H1 (cell line): ENCODE data around the gene NELFB. TPM values are rescaled to one million over a fixed set of nuclear protein-coding genes. Genes with fewer than 3 reads are reported as not detected.
A peak's percentile ranks its signal among the peaks of the same experiment; 100 is the strongest.

Experiments
- CTCF ChIA-PET: fragments of 300-600 bp; sonication (Branson Sonifier 250); formaldehyde crosslinking; loops from one replicate; lab custom pipeline; 2021; ENCODE audit not compliant: partially characterized antibody; lab: Charles Lee
- POLR2A ChIA-PET: fragments of 300-600 bp; sonication (Branson Sonifier 250); formaldehyde crosslinking; loops from one replicate; lab custom pipeline; 2021; ENCODE audit warnings: inconsistent platforms; ENCODE audit not compliant: partially characterized antibody; lab: Charles Lee
- DNase-seq, 2 experiments: peaks; one replicate each; pipeline versions ENCODE4 v3.0.0 to v3.0.0-alpha.2; 2010 to 2022; ENCODE audit warnings: low spot score in 2 of 2, low read depth in 1 of 2, mixed read lengths in 1 of 2
- FAIRE-seq: peaks from 2 replicates; lab custom pipeline; 2011; peaks lifted over from hg19 to GRCh38; lab: Jason Lieb, UNC
- H2AFZ ChIP-seq: 2 replicates; pipeline ENCODE4 v1.8.1; 2012; ENCODE audit warnings: low read length, inconsistent platforms
- H2AK5ac ChIP-seq: 2 replicates; pipeline ENCODE4 v1.6.1; 2013; ENCODE audit warnings: low read depth, low read length
- H2BK120ac ChIP-seq: replicated peaks from 2 replicates; pipeline ENCODE3; 2013; ENCODE audit warnings: low read depth, low read length, inconsistent platforms
- H2BK12ac ChIP-seq: 2 replicates; pipeline ENCODE4 v1.6.1; 2013; ENCODE audit warnings: low read depth, low read length
- H2BK15ac ChIP-seq: 2 replicates; pipeline ENCODE4 v1.6.1; 2013; ENCODE audit warnings: low read length
- H2BK20ac ChIP-seq: 2 replicates; pipeline ENCODE4 v1.6.1; 2013; ENCODE audit warnings: low read length
- H2BK5ac ChIP-seq: 2 replicates; pipeline ENCODE4 v1.6.1; 2013; ENCODE audit warnings: low read depth, low read length
- H3K14ac ChIP-seq: 2 replicates; pipeline ENCODE4 v1.6.1; 2013; ENCODE audit warnings: inconsistent platforms; ENCODE audit not compliant: insufficient read length
- H3K18ac ChIP-seq: 2 replicates; pipeline ENCODE4 v1.6.1; 2013; ENCODE audit warnings: low read length; ENCODE audit errors: extremely low read depth
- H3K23ac ChIP-seq: 2 replicates; pipeline ENCODE4 v1.6.1; 2013; ENCODE audit warnings: inconsistent platforms; ENCODE audit not compliant: insufficient read length
- H3K23me2 ChIP-seq: 2 replicates; pipeline ENCODE4 v1.6.1; 2013; ENCODE audit warnings: low read depth, low read length
- H3K27ac ChIP-seq: 2 replicates; pipeline ENCODE4 v1.6.1; 2011; ENCODE audit warnings: low read depth, low read length, inconsistent platforms
- H3K27me3 ChIP-seq, 4 experiments: replicated peaks in 1 of 4; 1 replicate in 1 of 4; 2 replicates in 3 of 4; pipeline versions ENCODE4 v1.6.1 to v1.8.1; 2011 to 2013; ENCODE audit warnings: low read length in 3 of 4, mild to moderate bottlenecking in 3 of 4, inconsistent platforms in 2 of 4, mixed read lengths in 2 of 4, moderate library complexity in 1 of 4; ENCODE audit not compliant: control insufficient read depth in 3 of 4, insufficient read depth in 3 of 4; ENCODE audit errors: extremely low read depth in 1 of 4
- H3K36me3 ChIP-seq, 4 experiments: 2 replicates each; pipeline versions ENCODE4 v1.6.1 to v1.8.1; 2011 to 2013; ENCODE audit warnings: mild to moderate bottlenecking in 4 of 4, low read length in 3 of 4, moderate library complexity in 2 of 4, control low read depth in 1 of 4, inconsistent platforms in 1 of 4; ENCODE audit not compliant: insufficient read depth in 4 of 4, control insufficient read depth in 2 of 4
- H3K4ac ChIP-seq: replicated peaks from 2 replicates; pipeline ENCODE3; 2013; ENCODE audit warnings: low read length, low read depth, mixed read lengths, inconsistent platforms; ENCODE audit not compliant: insufficient read length
- H3K4me1 ChIP-seq, 4 experiments: replicated peaks in 1 of 4; 1 replicate in 1 of 4; 2 replicates in 3 of 4; pipeline versions ENCODE4 v1.6.1 to v1.8.1; 2011 to 2013; ENCODE audit warnings: low read length in 3 of 4, inconsistent platforms in 2 of 4, mixed read lengths in 1 of 4; ENCODE audit not compliant: insufficient read depth in 4 of 4, control insufficient read depth in 3 of 4
- H3K4me2 ChIP-seq, 2 experiments: 2 replicates each; pipeline versions ENCODE4 v1.6.1 to v1.8.1; 2011 to 2013; ENCODE audit warnings: low read depth in 2 of 2, low read length in 2 of 2, control low read depth in 1 of 2, inconsistent platforms in 1 of 2, mild to moderate bottlenecking in 1 of 2; ENCODE audit not compliant: insufficient read depth in 1 of 2
- H3K4me3 ChIP-seq, 4 experiments: fragments of 200-600, 300-600 bp in 1 of 4; sonication (generic), shearing (Covaris generic), sonication (Bioruptor Twin) in 1 of 4; 2 replicates each; pipeline versions ENCODE4 v1.5.1 to v1.8.1; 2011 to 2016; ENCODE audit warnings: low read length in 4 of 4, low read depth in 3 of 4, control low read depth in 2 of 4, inconsistent platforms in 2 of 4, mild to moderate bottlenecking in 2 of 4, mixed read lengths in 1 of 4, moderate library complexity in 1 of 4; ENCODE audit not compliant: insufficient read depth in 2 of 4; ENCODE audit errors: extremely low read depth in 1 of 4
- H3K56ac ChIP-seq: replicated peaks from 2 replicates; pipeline ENCODE3; 2013; ENCODE audit warnings: low read depth, mild to moderate bottlenecking, mixed read lengths, low read length, inconsistent platforms; ENCODE audit not compliant: insufficient read length
- H3K79me1 ChIP-seq: 2 replicates; pipeline ENCODE4 v1.6.1; 2013; ENCODE audit warnings: low read depth, low read length, control low read depth
- H3K79me2 ChIP-seq, 2 experiments: 2 replicates each; pipeline versions ENCODE4 v1.6.1 to v1.8.1; 2012 to 2013; ENCODE audit warnings: low read length in 2 of 2, mild to moderate bottlenecking in 2 of 2, inconsistent platforms in 1 of 2; ENCODE audit not compliant: insufficient read depth in 2 of 2, control insufficient read depth in 1 of 2
- H3K9ac ChIP-seq, 4 experiments: replicated peaks in 1 of 4; 1 replicate in 1 of 4; 2 replicates in 3 of 4; pipeline versions ENCODE4 v1.6.1 to v1.8.1; 2011 to 2013; ENCODE audit warnings: low read depth in 3 of 4, low read length in 3 of 4, control low read depth in 2 of 4, mild to moderate bottlenecking in 2 of 4, moderate library complexity in 2 of 4, inconsistent platforms in 1 of 4; ENCODE audit errors: extremely low read depth in 1 of 4
- H3K9me3 ChIP-seq, 2 experiments: 2 replicates each; pipeline versions ENCODE4 v1.6.1 to v1.8.1; 2012 to 2013; ENCODE audit warnings: mild to moderate bottlenecking in 2 of 2, moderate library complexity in 2 of 2, control low read depth in 1 of 2, inconsistent platforms in 1 of 2, low read depth in 1 of 2, low read length in 1 of 2, mixed read lengths in 1 of 2; ENCODE audit not compliant: insufficient read depth in 2 of 2
- H4K20me1 ChIP-seq, 2 experiments: replicated peaks in 1 of 2; 2 replicates each; pipeline versions ENCODE3 to v1.8.1; 2011 to 2013; ENCODE audit warnings: inconsistent platforms in 2 of 2, low read length in 2 of 2, mild to moderate bottlenecking in 1 of 2; ENCODE audit not compliant: insufficient read depth in 2 of 2, control insufficient read depth in 1 of 2
- H4K5ac ChIP-seq: 2 replicates; pipeline ENCODE4 v1.6.1; 2013; ENCODE audit warnings: low read length, low read depth, mixed read lengths, inconsistent platforms; ENCODE audit not compliant: insufficient read length
- H4K8ac ChIP-seq: 2 replicates; pipeline ENCODE4 v1.8.0; 2013; ENCODE audit warnings: mild to moderate bottlenecking, moderate library complexity, low read length, inconsistent platforms; ENCODE audit not compliant: insufficient read depth; ENCODE audit errors: extremely low read depth
- H4K91ac ChIP-seq: replicated peaks from 2 replicates; pipeline ENCODE3; 2013; ENCODE audit warnings: low read length, mixed read lengths, inconsistent platforms; ENCODE audit not compliant: insufficient read length
- BCL11A ChIP-seq, 2 experiments: IDR thresholded peaks; one replicate each; pipeline ENCODE4 v1.6.1; 2011; ENCODE audit warnings: low read depth in 2 of 2, low read length in 2 of 2, mild to moderate bottlenecking in 2 of 2
- CBX5 ChIP-seq: fragments of 300-800, 300-1000 bp; sonication (generic); IDR thresholded peaks from 2 replicates; pipeline ENCODE4 v1.7.1; 2016; ENCODE audit warnings: antibody characterized with exemption, low read length, low read depth
- EGR1 ChIP-seq: IDR thresholded peaks from 2 replicates; pipeline ENCODE4 v1.6.1; 2011; ENCODE audit warnings: low read depth, low read length, borderline replicate concordance
- EZH2 ChIP-seq: fragments of 200-600 bp; sonication (generic); IDR thresholded peaks from 2 replicates; pipeline ENCODE4 v1.7.1; 2012; ENCODE audit warnings: low read depth, mild to moderate bottlenecking, moderate library complexity, low read length, inconsistent platforms; ENCODE audit not compliant: severe bottlenecking
- HDAC6 ChIP-seq: IDR thresholded peaks from one replicate; pipeline ENCODE4 v1.7.1; 2012; ENCODE audit warnings: low read depth, mild to moderate bottlenecking, inconsistent platforms, low read length, moderate library complexity
- KDM1A ChIP-seq: fragments of 200-600, 300-600 bp; sonication (generic); IDR thresholded peaks from 2 replicates; pipeline ENCODE4 v1.7.1; 2016; ENCODE audit warnings: mild to moderate bottlenecking, low read length, borderline replicate concordance
- RAD21 ChIP-seq, 2 experiments: IDR thresholded peaks in 1 of 2; conservative IDR thresholded peaks in 1 of 2; 2 replicates each; pipeline ENCODE4 v1.6.1; 2011; ENCODE audit warnings: low read depth in 2 of 2, low read length in 2 of 2, improper control_type of control experiment in 1 of 2, inconsistent platforms in 1 of 2, mild to moderate bottlenecking in 1 of 2, moderate library complexity in 1 of 2
- TCF12 ChIP-seq: IDR thresholded peaks from 2 replicates; pipeline ENCODE4 v1.6.1; 2011; ENCODE audit warnings: low read depth, mild to moderate bottlenecking, low read length
- WGBS, 2 experiments: shearing (Covaris generic) in 1 of 2; methylation state at CpG; one replicate each; pipeline versions ENCODE4 v1.1.6 to v1.1.7; 2013 to 2015; ENCODE audit warnings: low lambda C conversion rate in 2 of 2, mixed read lengths in 2 of 2, inconsistent platforms in 1 of 2, low coverage in 1 of 2, missing lambda C conversion rate in 1 of 2; ENCODE audit not compliant: insufficient replicate concordance in 2 of 2, insufficient coverage in 1 of 2, insufficient read length in 1 of 2; ENCODE audit errors: extremely low coverage in 1 of 2, missing lambda C conversion rate in 1 of 2; 5-methylcytosine and 5-hydroxymethylcytosine counted together
- polyA plus RNA-seq, 7 experiments: library from polyadenylated mRNA; depleted of rRNA in 3 of 7; stranded (reverse) in 5 of 7; unstranded in 2 of 7; fragments of >200 nt in 5 of 7; fragments of 200-250 nt in 2 of 7; gene quantifications; 1 replicate in 5 of 7; 2 replicates in 1 of 7; 4 replicates in 1 of 7; pipeline versions ENCODE4 v1.2.1 to v1.2.3, GENCODE V29; 2011 to 2013; ENCODE audit warnings: missing spikeins in 2 of 7, mixed read lengths in 2 of 7
- total RNA-seq: library from RNA; stranded (reverse); fragmentation: NEBNext Ultra II Directional; extraction: Animal tissue kit (Norgen Biotek cat#: 25700); gene quantifications from 2 replicates; pipeline ENCODE4 v1.2.1, GENCODE V29; 2021
- TF ChIP-seq, protein P1 (sequence below): IDR thresholded peaks from 2 replicates; pipeline ENCODE4 v1.6.1; 2012; ENCODE audit warnings: low read length, inconsistent platforms

Gene NELFB
- total and polyA plus RNA-seq, 2 of the 8 experiments (the other 6 are each of a cell fraction or from before 2014, with no cell fraction given): 57.6 to 78.0 TPM

DNA sequence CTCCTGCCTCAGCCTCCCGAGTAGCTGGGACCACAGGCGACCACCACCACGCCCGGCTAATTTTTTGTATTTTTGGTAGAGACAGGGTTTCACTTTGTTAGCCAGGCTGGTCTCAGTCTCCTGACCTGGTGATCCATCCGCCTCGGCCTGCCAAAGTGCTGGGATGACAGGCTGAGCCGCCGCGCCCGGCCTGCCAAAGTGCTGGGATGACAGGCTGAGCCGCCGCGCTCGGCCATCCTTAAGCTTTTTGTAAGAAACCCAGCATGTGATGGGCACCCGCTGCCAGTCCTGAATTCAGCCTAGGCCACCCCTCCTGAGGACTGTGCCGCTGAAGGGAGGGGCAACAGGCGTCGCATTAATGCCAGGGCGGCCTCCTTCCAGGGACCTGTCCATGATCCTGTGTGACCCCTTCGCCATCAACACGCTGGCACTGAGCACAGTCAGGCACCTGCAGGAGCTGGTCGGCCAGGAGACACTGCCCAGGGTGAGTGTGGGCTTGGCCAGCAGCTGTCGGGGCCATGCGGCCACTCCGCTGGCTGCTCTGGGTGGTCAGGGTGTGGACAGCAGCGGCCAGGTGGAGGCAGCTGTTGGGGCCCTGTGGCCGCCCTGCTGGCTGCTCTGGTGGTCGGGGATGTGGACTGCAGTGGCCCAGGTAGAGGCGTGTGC lies 10.5 kb downstream of the NELFB start:
- Histone ChIP-seq H2BK120ac (no peak overlapping the region), H3K18ac (no peak overlapping the region), H3K4me1 (no peaks in the 10 kb centered on the region), H3K14ac (no peak overlapping the region), H4K5ac (no peak overlapping the region), H2AFZ (no peak overlapping the region), H3K4me3 (no peak overlapping the region), H2BK15ac (no peak overlapping the region), H3K9ac (no peak overlapping the region), H3K27me3 (no peaks in the 10 kb centered on the region), H4K8ac (peak overlapping the region; percentile 25; the same call in 1 of the 2 replicates), H3K79me2 (no peaks in the 10 kb centered on the region), H3K27ac (no peak overlapping the region), H2BK20ac (0 out of 2 replicates have a peak overlapping the region, but pooled peaks have one; percentile 32), H3K23ac (no peak overlapping the region), H4K91ac (no peak overlapping the region), H3K36me3 (peaks cover 6 to 37% (median 20%) of the 10 kb centered on the region in 4 experiments), H3K4ac (no peak overlapping the region), H2BK12ac (no peak overlapping the region), H3K23me2 (no peaks in the 10 kb centered on the region), H3K4me2 (no peak overlapping the region), H2AK5ac (no peak overlapping the region), H3K56ac (no peak overlapping the region), H4K20me1 (peaks cover 0 to 10% of the 10 kb centered on the region in 2 experiments), H3K9me3 (no peaks in the 10 kb centered on the region), H2BK5ac (no peak overlapping the region), H3K79me1 (no peaks in the 10 kb centered on the region)
- POLR2A ChIA-PET: interaction anchor here (1.2 to 69.9 kb wide), 3 partner anchors 9 to 136 kb away, joined by 3 to 1462 read pairs (median 1462); partner anchors contain the start of genes CYSRT1, NDOR1, NELFB and RNF208
- FAIRE-seq (no peak), DNase-seq (no peak)
- CTCF ChIA-PET: interaction anchor here (1.7 to 2.6 kb wide), 4 partner anchors 8 to 29 kb away, joined by 4 to 11 read pairs (median 6); no protein-coding TSS in a partner anchor
- 91% methylated on average over 25 of the region's 29 CpGs; no CpG with 5 or more reads in 1 of the 2 experiments for WGBS, 2 experiments
- TF ChIP-seq CBX5: no peak
- TF ChIP-seq EZH2: no peak
- no peak for TF ChIP-seq KDM1A
- TF ChIP-seq RAD21 (IDR thresholded peaks at IDR 0.05 in 1 of 2, conservative IDR thresholded peaks at IDR 0.05 in 1 of 2; ENCODE audit: low read depth in 2 of 2, low read length in 2 of 2): no peak
- TF ChIP-seq TCF12: no peak
- TF ChIP-seq, protein P1, sequence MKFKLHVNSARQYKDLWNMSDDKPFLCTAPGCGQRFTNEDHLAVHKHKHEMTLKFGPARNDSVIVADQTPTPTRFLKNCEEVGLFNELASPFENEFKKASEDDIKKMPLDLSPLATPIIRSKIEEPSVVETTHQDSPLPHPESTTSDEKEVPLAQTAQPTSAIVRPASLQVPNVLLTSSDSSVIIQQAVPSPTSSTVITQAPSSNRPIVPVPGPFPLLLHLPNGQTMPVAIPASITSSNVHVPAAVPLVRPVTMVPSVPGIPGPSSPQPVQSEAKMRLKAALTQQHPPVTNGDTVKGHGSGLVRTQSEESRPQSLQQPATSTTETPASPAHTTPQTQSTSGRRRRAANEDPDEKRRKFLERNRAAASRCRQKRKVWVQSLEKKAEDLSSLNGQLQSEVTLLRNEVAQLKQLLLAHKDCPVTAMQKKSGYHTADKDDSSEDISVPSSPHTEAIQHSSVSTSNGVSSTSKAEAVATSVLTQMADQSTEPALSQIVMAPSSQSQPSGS: no peak
- TF ChIP-seq HDAC6: no peak
- no peak for TF ChIP-seq EGR1
- no peak for TF ChIP-seq BCL11A (IDR thresholded peaks at IDR 0.05; ENCODE audit: low read depth in 2 of 2, low read length in 2 of 2)
